ENCODE data around the gene UPK3BL2.
"Not testable (repeated sequence)": the region's sequence is repeated elsewhere in the genome, so short reads cannot be mapped to it uniquely, and the experiment has no call there.

UPK3BL2 gene

DNA sequence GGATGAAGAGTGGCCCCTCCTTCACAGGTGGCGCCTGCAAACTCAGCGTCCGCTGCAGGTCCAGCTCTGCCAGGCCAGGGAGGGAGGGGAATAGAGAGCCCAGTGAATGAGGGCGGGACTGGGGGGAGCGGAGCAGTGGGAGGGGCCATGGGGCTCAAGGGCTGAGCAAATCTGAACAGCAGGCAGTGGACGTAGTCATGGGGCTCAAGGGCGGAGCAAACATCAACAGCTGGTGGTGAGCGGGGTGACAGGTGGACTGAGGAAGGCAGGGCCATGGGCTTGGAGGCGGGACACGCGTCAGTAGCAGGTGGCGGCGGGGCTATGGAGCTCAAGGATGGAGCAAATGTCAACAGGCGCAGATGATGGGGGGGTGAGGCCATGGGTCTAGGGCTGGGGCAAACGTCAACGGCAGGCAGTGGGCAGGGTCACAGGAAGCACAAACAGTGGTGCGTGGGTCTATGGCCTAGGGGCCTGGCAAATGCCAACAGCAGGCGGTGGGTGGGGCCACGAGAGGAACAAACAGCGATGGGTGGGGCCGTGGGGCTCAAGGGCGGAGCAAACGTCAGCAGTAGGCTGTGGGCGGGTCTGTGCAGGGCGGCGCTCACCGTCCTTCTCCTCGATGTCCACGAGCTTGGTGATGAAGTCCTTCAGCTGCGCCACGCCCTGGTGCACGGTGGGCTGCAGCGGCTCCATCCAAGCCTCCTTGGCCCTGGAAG is 50.1 kb downstream of the UPK3BL2 start:
- not testable (repeated sequence) for H3K4me1 Mint-ChIP-seq (ENCODE audit: low read depth); DNase-seq (ENCODE audit: low spot score); H3K27me3 Mint-ChIP-seq (ENCODE audit: low read depth); H3K4me3 Mint-ChIP-seq; H3K36me3 Mint-ChIP-seq (ENCODE audit: low read depth); H3K27ac Mint-ChIP-seq; H3K9me3 Mint-ChIP-seq

DNA sequence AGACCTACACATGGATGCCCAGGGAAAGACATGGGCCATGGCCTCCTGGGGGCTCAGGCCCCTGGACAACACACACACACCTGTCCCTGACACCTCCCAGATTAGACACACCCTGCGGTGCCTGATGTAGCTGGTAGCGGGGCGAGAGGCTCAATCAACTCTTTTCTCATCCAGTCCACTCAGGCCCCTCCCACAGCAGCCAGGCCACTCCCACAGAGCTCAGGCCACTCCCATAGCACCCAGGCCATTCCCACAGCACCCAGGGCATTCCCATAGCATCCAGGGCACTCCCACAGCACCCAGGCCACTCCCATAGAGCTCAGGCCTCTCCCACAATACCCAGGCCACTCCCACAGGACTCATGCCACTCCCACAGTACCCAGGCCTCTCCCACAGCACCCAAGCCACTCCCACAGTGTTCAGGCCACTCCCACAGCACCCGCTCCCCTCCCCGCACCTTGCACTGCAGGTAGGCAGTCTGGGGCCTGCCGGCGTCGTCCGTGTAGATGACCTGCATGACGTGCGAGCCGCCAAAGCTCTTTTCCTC is 52.9 kb downstream of the UPK3BL2 start:
- not testable (repeated sequence) for H3K27me3 Mint-ChIP-seq (ENCODE audit: low read depth); H3K27ac Mint-ChIP-seq; H3K36me3 Mint-ChIP-seq (ENCODE audit: low read depth); H3K9me3 Mint-ChIP-seq; H3K4me1 Mint-ChIP-seq (ENCODE audit: low read depth); H3K4me3 Mint-ChIP-seq
- DNase-seq (ENCODE audit: low spot score), result peak; percentile 53

All from T-helper 2 cell treated with Interferon-gamma antibody and Interleukin-4, amounts not matched to agents 5 μg/mL and 100 μg/mL, for 36 hours (primary cell).